Natural killer cell (primary cell): ENCODE data around the gene FBXL4. TPM values are rescaled to one million over a fixed set of nuclear protein-coding genes. Genes with fewer than 3 reads are reported as not detected.
"Not testable (repeated sequence)": the region's sequence is repeated elsewhere in the genome, so short reads cannot be mapped to it uniquely, and the experiment has no call there.

Source experiments
- ATAC-seq, 3 donors: fragments of 150-1000 bp in 2 of 3; fragments of 200-7000 bp in 1 of 3; cut with Tn5 transposase; 1 replicate in 1 of 3; 2 replicates in 2 of 3; pipeline ENCODE4 v1.10.0; 2021; ENCODE audit warnings: mild to moderate bottlenecking in 2 of 3, moderate library complexity in 2 of 3
- DNase-seq, 2 donors: peaks; one replicate each; pipeline versions ENCODE4 v3.0.0 to v3.0.0-alpha.2; 2013 to 2021; ENCODE audit warnings: mixed read lengths in 1 of 2
- H3K27ac ChIP-seq: one replicate; pipeline ENCODE4 v1.5.1; 2013; ENCODE audit warnings: mild to moderate bottlenecking, low read length
- H3K27me3 ChIP-seq: one replicate; pipeline ENCODE4 v1.6.1; 2013; ENCODE audit warnings: low read length; ENCODE audit not compliant: control insufficient read depth, insufficient read depth
- H3K36me3 ChIP-seq: one replicate; pipeline ENCODE4 v1.6.1; 2013; ENCODE audit warnings: low read length; ENCODE audit not compliant: control insufficient read depth, insufficient read depth
- H3K4me1 ChIP-seq: one replicate; pipeline ENCODE4 v1.6.1; 2013; ENCODE audit warnings: low read length; ENCODE audit not compliant: control insufficient read depth, insufficient read depth
- H3K4me3 ChIP-seq: one replicate; pipeline ENCODE4 v1.5.1; 2013; ENCODE audit warnings: low read length
- H3K9me3 ChIP-seq: one replicate; pipeline ENCODE4 v1.6.1; 2013; ENCODE audit warnings: low read length; ENCODE audit not compliant: control insufficient read depth, insufficient read depth
- H3K27ac Mint-ChIP-seq, 2 donors: one replicate each; pipeline ENCODE4 v1.8.0; 2022; ENCODE audit warnings: mild to moderate bottlenecking in 2 of 2, mixed read lengths in 2 of 2, moderate library complexity in 1 of 2
- H3K27me3 Mint-ChIP-seq, 2 donors: one replicate each; pipeline ENCODE4 v1.8.0; 2022; ENCODE audit warnings: low read depth in 2 of 2, mixed read lengths in 2 of 2
- H3K36me3 Mint-ChIP-seq: one replicate; pipeline ENCODE4 v1.8.0; 2022; ENCODE audit warnings: mixed read lengths
- H3K4me1 Mint-ChIP-seq, 2 donors: one replicate each; pipeline ENCODE4 v1.8.0; 2022; ENCODE audit warnings: mixed read lengths in 2 of 2
- H3K4me3 Mint-ChIP-seq: one replicate; pipeline ENCODE4 v1.8.0; 2022; ENCODE audit warnings: mild to moderate bottlenecking, moderate library complexity, mixed read lengths
- H3K9me3 Mint-ChIP-seq, 2 donors: one replicate each; pipeline ENCODE4 v1.8.0; 2022; ENCODE audit warnings: mixed read lengths in 2 of 2
- CTCF ChIP-seq: fragments of 200-600 bp; IDR thresholded peaks from one replicate; pipeline ENCODE4 v1.8.0; 2022; ENCODE audit warnings: antibody characterized with exemption
- WGBS: methylation state at CpG from one replicate; pipeline ENCODE4 v1.1.7; 2013; ENCODE audit warnings: missing lambda C conversion rate; ENCODE audit not compliant: insufficient coverage; 5-methylcytosine and 5-hydroxymethylcytosine counted together
- intact Hi-C: fragments of 100-400 bp; cut with micrococcal nuclease; formaldehyde crosslinking; loops from one replicate; pipeline ENCODE4 v1.14.2; 2022
- total RNA-seq, 4 donors: library from RNA; stranded (reverse); fragments of 120-200 nt in 1 of 4; gene quantifications; one replicate each; pipeline versions ENCODE4 v1.2.3 to v1.2.4, GENCODE V29; 2013 to 2022

The FBXL4 gene
- total RNA-seq, 3 donors from 2014 or later (not counting 1 experiment from before 2014, with no cell fraction given): 8.8 to 15.1 (median 11.3) TPM

GRCh38 chr6:98927534-98927933 is 20.2 kb downstream of the FBXL4 start:
- no peak for TF ChIP-seq CTCF
- Histone ChIP-seq H3K27me3 (no peaks in the 10 kb centered on the region), H3K9me3 (no peaks in the 10 kb centered on the region), H3K4me1 (no peaks in the 10 kb centered on the region), H3K36me3 (peaks cover 14% of the 10 kb centered on the region), H3K27ac (no peak overlapping the region), H3K4me3 (no peak overlapping the region)
- Mint-ChIP-seq H3K27me3 (no peaks in the 10 kb centered on the region), H3K4me1 (peaks cover 18 to 32% of the 10 kb centered on the region in 2 donors), H3K4me3 (no peak overlapping the region), H3K27ac (no peak overlapping the region), H3K36me3 (peaks cover 7% of the 10 kb centered on the region), H3K9me3 (no peaks in the 10 kb centered on the region)
- intact Hi-C loops: no loop called here
- ATAC-seq: no peak
- DNase-seq: no peak

- ATAC-seq: no peak
- H3K27ac ChIP-seq: no peak overlapping the region
- H3K4me1 Mint-ChIP-seq: peaks cover 18 to 37% of the 10 kb centered on the region in 2 donors
- peaks cover 14% of the 10 kb centered on the region for H3K36me3 ChIP-seq
- H3K4me3 ChIP-seq: no peak overlapping the region
- H3K9me3 Mint-ChIP-seq: no peaks in the 10 kb centered on the region
- H3K27me3 ChIP-seq: no peaks in the 10 kb centered on the region
- intact Hi-C loops: no loop called here
- H3K36me3 Mint-ChIP-seq: peaks cover 7% of the 10 kb centered on the region
- no peak for DNase-seq
- 95% methylated on average over 2 of the region's 5 CpGs for WGBS
- H3K27ac Mint-ChIP-seq: no peak overlapping the region
- no peaks in the 10 kb centered on the region for H3K4me1 ChIP-seq
- H3K4me3 Mint-ChIP-seq: no peak overlapping the region
- H3K27me3 Mint-ChIP-seq: no peaks in the 10 kb centered on the region
- H3K9me3 ChIP-seq: no peaks in the 10 kb centered on the region
- no peak for TF ChIP-seq CTCF
These were observed 21.9 kb downstream of the FBXL4 start for GRCh38 chr6:98925831-98926230.

- intact Hi-C loops: no loop called here
- no peak overlapping the region for H3K27ac ChIP-seq
- Mint-ChIP-seq H3K36me3 (peaks cover 7% of the 10 kb centered on the region), H3K9me3 (no peaks in the 10 kb centered on the region), H3K27me3 (no peaks in the 10 kb centered on the region), H3K4me3 (no peak overlapping the region), H3K27ac (no peak overlapping the region), H3K4me1 (peaks cover 15 to 31% of the 10 kb centered on the region in 2 donors)
- no peaks in the 10 kb centered on the region for H3K27me3 ChIP-seq
- no peak overlapping the region for H3K4me3 ChIP-seq
- over 99% methylated on average over 4 of the region's 6 CpGs for WGBS
- no peaks in the 10 kb centered on the region for H3K4me1 ChIP-seq
- H3K9me3 ChIP-seq: no peaks in the 10 kb centered on the region
- peaks cover 14% of the 10 kb centered on the region for H3K36me3 ChIP-seq
- TF ChIP-seq CTCF: no peak
- DNase-seq (no peak), ATAC-seq (no peak)
These were observed 23.1 kb downstream of the FBXL4 start for GRCh38 chr6:98924647-98925046.

- H3K4me3 Mint-ChIP-seq: no peak overlapping the region
- no peaks in the 10 kb centered on the region for H3K9me3 Mint-ChIP-seq
- H3K36me3 ChIP-seq: peaks cover 4% of the 10 kb centered on the region
- no peak overlapping the region for H3K27ac ChIP-seq
- H3K4me1 ChIP-seq: no peaks in the 10 kb centered on the region
- H3K27me3 ChIP-seq: no peaks in the 10 kb centered on the region
- peaks cover 6 to 25% of the 10 kb centered on the region in 2 donors for H3K4me1 Mint-ChIP-seq
- H3K27me3 Mint-ChIP-seq: no peaks in the 10 kb centered on the region
- no peaks in the 10 kb centered on the region for H3K36me3 Mint-ChIP-seq
- H3K27ac Mint-ChIP-seq: no peak overlapping the region
- H3K9me3 ChIP-seq: no peaks in the 10 kb centered on the region
- no peak for TF ChIP-seq CTCF
- H3K4me3 ChIP-seq: no peak overlapping the region
- no peak for ATAC-seq
- no peak for DNase-seq
- intact Hi-C loops: no loop called here
These were observed 26.8 kb downstream of the FBXL4 start for GRCh38 chr6:98920904-98921431.

- H3K36me3 ChIP-seq, intact Hi-C loops, H3K4me1 ChIP-seq, H3K9me3 Mint-ChIP-seq, H3K9me3 ChIP-seq, H3K4me1 Mint-ChIP-seq, H3K27ac Mint-ChIP-seq, H3K27me3 Mint-ChIP-seq, DNase-seq, H3K27me3 ChIP-seq, H3K4me3 Mint-ChIP-seq, ATAC-seq, H3K4me3 ChIP-seq, H3K27ac ChIP-seq: not testable (repeated sequence)
- 100% methylated on average over 11 of the region's 13 CpGs for WGBS
- peaks cover 29% of the 10 kb centered on the region for H3K36me3 Mint-ChIP-seq
These were observed 36.8 kb downstream of the FBXL4 start for GRCh38 chr6:98910946-98911345.
